Limb (tissue), 2 donors: ENCODE measurements around the gene HOXA5.
A peak's percentile ranks its signal among the peaks of the same experiment; 100 is the strongest.

Source experiments
- DNase-seq, 2 donors: peaks; one replicate each; pipeline ENCODE4 v3.0.0-alpha.2; 2016; ENCODE audit errors: extremely low spot score in 2 of 2

Gene HOXA5

GRCh38 chr7:27148756-27149641 lies 5.5 kb upstream of the HOXA5 start:
- peak in 1 of 2 donors; percentile 55 for DNase-seq

- DNase-seq, result peak in 1 of 2 donors; percentile 53
These were observed 4.7 kb upstream of the HOXA5 start for GRCh38 chr7:27148031-27148755.

GRCh38 chr7:27147199-27148030 lies 3.9 kb upstream of the HOXA5 start, which contains the start of gene HOXA6:
TSS of gene HOXA6 (minus strand) at chr7:27147774. CDS start at chr7:27147749, 25 bp downstream.
- peak in 1 of 2 donors; percentile 86 for DNase-seq

GRCh38 chr7:27146491-27147198 lies 3.2 kb upstream of the HOXA5 start:
- DNase-seq, result peak in 1 of 2 donors; percentile 44

GRCh38 chr7:27145914-27146412 lies 2.5 kb upstream of the HOXA5 start:
- peak in 1 of 2 donors; percentile 45 for DNase-seq

- peak in 1 of 2 donors; percentile 68 for DNase-seq
These were observed 1.9 kb upstream of the HOXA5 start for GRCh38 chr7:27145165-27145913.

- peak in 1 of 2 donors; percentile 76 for DNase-seq
These were observed 1.3 kb upstream of the HOXA5 start for GRCh38 chr7:27144781-27145164.

GRCh38 chr7:27143950-27144780 lies 684 bp upstream of the HOXA5 start:
- no peak for DNase-seq

- no peak for DNase-seq
These were observed 880 bp downstream of the HOXA5 start for GRCh38 chr7:27142580-27143022.

GRCh38 chr7:27141923-27142579 lies 1.4 kb downstream of the HOXA5 start:
- peak in 1 of 2 donors; percentile 68 for DNase-seq

- DNase-seq, result peak in 1 of 2 donors; percentile 42
These were observed 2.2 kb downstream of the HOXA5 start for GRCh38 chr7:27141137-27141922.

- DNase-seq, result peak in 1 of 2 donors; percentile 52
These were observed 3.2 kb downstream of the HOXA5 start for GRCh38 chr7:27140126-27140857.

- peak in 1 of 2 donors; percentile 63 for DNase-seq
These were observed 4.0 kb downstream of the HOXA5 start for GRCh38 chr7:27139334-27140125.

- DNase-seq, result no peak
These were observed 4.5 kb downstream of the HOXA5 start for GRCh38 chr7:27138985-27139333.

GRCh38 chr7:27138472-27138871 lies 5.0 kb downstream of the HOXA5 start:
- peak in 1 of 2 donors; percentile 35 for DNase-seq
